Mesenteric fat pad (tissue), 1 donor: ENCODE results near the gene POM121C. TPM values are rescaled to one million over a fixed set of nuclear protein-coding genes. Genes with fewer than 3 reads are reported as not detected.
"Not testable (repeated sequence)": the region's sequence is repeated elsewhere in the genome, so short reads cannot be mapped to it uniquely, and the experiment has no call there.

Experiments used
- DNase-seq: peaks from one replicate; pipeline ENCODE4 v3.0.0-alpha.2; 2020; ENCODE audit warnings: low spot score
- total RNA-seq: library from RNA; stranded (reverse); fragmentation: NEBNext Ultra II Directional; extraction: Animal tissue kit (Norgen Biotek cat#: 25700); gene quantifications from one replicate; pipeline ENCODE4 v1.2.1, GENCODE V29; 2021
- donor health status: DM: yes; HTN: yes; CAD: no.

The POM121C gene
- total RNA-seq, 1 donor from 2014 or later, result 46.5 TPM

DNA sequence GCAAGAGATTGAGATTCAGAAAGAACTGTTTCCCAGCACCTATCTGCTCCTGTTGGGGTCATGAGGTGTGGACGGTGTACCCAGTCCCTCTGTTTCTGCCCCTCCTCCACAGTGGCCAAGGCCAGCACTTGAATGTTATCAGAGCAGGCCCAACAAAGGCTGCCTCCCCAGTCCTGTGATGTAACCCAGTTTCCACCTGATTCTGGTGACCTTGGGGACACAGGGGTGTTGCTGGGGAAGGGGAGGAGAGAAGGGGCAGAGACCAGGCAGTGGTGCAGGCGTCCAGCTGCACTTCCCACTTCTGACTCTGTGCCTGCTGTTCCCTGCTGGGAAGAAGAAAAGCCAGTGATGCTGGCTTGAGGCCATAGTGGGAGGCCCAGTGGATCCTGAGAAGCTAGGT lies 88.2 kb downstream of the POM121C start:
- DNase-seq, result not testable (repeated sequence)

DNA sequence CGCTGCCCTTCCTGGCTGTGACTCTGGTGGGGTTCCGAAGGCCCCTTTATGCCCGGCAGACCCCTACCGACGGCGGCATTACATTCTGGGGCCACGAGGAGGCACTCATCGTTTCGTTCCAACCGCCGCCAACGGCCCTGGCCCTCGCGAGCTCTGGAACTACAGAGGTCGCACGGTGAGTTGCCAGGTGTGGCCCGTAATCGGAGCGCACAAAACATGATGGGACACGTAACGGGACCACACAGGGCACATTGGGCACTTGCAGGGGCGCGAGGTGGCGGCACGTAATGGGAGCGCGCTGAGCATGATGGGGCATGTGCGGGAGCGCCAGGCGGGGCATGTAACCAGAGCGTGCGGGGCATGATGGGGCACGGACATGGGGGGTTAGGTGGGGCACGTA lies 90.8 kb downstream of the POM121C start, which contains the start of gene TRIM73:
Gene TRIM73 (plus strand): TSS at position 301 of the 400 bp plus-strand sequence. CDS start 3,305 bp downstream, outside the sequence.
- DNase-seq, result not testable (repeated sequence)

DNA sequence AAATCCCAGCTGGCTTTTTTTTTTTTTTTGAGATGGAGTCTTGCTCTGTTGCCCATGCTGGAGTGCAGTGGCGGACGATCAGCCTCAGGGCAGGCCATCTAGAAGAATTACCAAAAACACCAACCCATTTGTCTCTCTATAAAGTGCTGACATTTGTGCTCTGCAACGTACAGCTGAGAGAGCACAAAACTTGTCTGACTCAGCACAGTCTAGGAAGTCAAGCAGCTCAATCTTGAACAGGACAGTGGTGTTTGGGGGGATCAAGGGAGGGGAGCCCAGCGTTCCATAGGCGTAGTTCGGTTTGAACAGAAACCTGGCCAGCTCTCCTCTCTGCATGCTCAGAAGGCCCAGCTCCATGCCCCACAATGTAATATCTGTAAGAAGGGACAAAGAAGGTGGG lies 92.9 kb downstream of the POM121C start:
- DNase-seq, result not testable (repeated sequence)

DNA sequence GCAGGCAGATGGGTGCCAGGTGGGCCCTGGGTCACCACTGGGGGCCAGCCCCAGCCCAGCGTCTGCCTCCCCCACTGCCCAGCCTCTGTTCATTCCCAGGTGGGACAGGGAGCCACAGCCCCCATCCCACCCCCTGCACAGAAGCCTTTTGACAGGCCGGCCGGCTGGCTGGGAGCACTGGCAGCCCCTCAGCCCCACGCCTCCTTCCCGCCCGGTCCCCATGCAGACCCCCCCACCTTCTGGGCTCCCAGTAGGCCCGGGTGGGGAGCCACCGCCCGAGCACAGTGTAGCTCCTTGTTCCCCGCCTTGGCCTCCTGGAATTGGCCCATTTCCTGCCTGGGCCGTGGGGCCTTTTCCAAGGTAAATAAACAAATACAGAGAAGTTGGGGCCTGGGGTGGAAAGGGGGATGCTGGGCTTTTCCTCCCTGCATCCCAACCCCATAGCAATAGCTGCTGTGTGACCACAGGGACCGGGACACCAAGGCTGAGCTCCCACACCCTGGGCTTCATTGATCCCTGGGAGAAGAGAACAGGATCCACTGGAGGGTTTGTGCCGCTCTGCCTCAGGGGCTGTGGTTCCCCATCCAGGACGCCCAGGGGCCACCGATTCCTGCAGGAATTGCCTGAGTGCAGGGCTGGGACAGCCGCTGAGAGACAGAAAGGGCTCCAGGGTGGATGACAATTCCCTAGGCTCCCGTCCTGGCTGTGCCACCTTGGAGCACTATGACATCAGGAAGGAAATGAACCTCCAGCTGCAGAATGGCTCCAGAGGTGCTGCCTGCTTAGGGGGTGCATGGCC lies 111.4 kb downstream of the POM121C start:
- not testable (repeated sequence) for DNase-seq

DNA sequence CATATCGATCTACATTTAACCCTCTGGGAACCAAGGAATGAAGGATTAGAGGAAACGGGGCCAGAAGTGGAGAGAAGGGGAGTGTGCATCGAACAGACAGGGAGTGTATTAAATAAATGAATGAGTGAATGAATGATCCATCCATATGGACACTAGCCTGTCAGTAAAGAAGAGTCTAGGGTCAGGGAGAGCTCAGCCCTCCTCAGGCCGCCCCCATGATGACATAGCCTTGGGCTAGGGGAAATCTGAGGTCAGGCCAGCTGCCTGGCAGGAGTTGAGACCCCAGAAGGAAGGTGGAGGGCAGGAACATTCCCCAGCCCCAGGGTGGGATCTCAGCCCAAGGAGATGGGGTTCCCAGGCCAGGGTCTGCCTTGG lies 112.0 kb downstream of the POM121C start:
- DNase-seq, result not testable (repeated sequence)

DNA sequence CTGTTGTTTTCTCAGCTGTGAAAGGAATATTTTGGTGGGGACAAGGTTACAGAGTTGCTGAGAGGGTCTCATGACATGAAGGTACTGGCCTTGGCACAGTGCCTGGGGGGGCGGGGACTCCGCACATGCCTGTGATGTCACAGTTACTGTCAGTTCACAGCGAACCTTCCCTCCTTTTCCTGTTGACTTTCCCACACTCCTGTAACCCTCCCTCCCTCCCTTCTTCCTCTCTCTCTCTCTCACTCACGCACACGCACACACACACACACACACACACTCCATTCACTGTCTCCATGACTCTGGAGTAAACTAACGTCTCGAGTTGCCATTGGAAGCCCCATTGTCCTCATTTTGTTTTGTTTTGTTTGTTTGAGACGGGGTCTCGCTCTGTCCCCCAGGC lies 118.8 kb downstream of the POM121C start:
- DNase-seq, result not testable (repeated sequence)

Other genes starting within 250 kb of the POM121C start
- 5.4 TPM for gene TRIM73, start 90.7 kb downstream of the POM121C start, total RNA-seq
- gene SPDYE5, start 6.0 kb upstream of the POM121C start, total RNA-seq, result not detected